Measurements from ENCODE around the gene PRKG1. TPM values are rescaled to one million over a fixed set of nuclear protein-coding genes. Genes with fewer than 3 reads are reported as not detected.
"Not testable (repeated sequence)": the region's sequence is repeated elsewhere in the genome, so short reads cannot be mapped to it uniquely, and the experiment has no call there.

PRKG1 gene
- total RNA-seq, 4 donors from 2014 or later: 1.2 to 6.5 (median 2.7) TPM

- no peak overlapping the region for H3K4me3 ChIP-seq
- no peaks in the 10 kb centered on the region for H3K36me3 ChIP-seq
- no peaks in the 10 kb centered on the region for H3K9me3 ChIP-seq
- no peaks in the 10 kb centered on the region for H3K27me3 ChIP-seq
- TF ChIP-seq EP300 (IDR thresholded peaks at IDR 0.05) (no peak), CTCF (IDR thresholded peaks at IDR 0.05) (no peak), POLR2A (IDR thresholded peaks at IDR 0.05) (no peak), POLR2AphosphoS5 (IDR thresholded peaks at IDR 0.05) (no peak)
- 79% methylated on average over 7 of the region's 7 CpGs for WGBS
- DNase-seq (ENCODE audit: low spot score in 2 of 2): no peak
- H3K4me1 ChIP-seq: no peaks in the 10 kb centered on the region
- no peak overlapping the region for H3K27ac ChIP-seq
These were observed 183.4 kb downstream of the PRKG1 start for GRCh38 chr10:51257511-51258248.

DNA sequence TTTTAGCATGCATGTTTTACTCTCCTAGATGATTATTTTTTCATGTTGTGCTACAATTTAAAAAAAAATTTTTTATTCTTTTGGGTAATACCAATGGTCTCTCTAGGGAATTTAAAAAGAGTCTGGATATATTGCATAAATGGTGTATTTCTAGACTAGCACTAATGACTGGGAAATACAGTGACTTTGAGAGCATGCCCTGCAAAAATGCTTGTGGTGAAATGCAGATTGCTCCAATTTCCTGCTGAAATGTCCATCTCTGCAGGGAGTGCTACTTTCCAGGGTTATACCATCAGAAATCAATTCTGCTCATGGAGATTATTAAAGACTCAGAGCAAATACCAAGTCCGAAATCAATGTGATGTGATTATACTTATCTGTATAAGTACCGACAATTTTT is 186.1 kb downstream of the PRKG1 start:
- Histone ChIP-seq H3K27ac (no peak overlapping the region), H3K36me3 (no peaks in the 10 kb centered on the region), H3K9me3 (no peaks in the 10 kb centered on the region), H3K4me1 (no peaks in the 10 kb centered on the region), H3K27me3 (no peaks in the 10 kb centered on the region), H3K4me3 (no peak overlapping the region)
- TF ChIP-seq EP300 (IDR thresholded peaks at IDR 0.05): no peak
- TF ChIP-seq POLR2AphosphoS5 (IDR thresholded peaks at IDR 0.05): no peak
- no peak for TF ChIP-seq POLR2A (IDR thresholded peaks at IDR 0.05)
- TF ChIP-seq CTCF (IDR thresholded peaks at IDR 0.05): no peak
- WGBS: 87% methylated on average over 2 of the region's 2 CpGs
- DNase-seq (ENCODE audit: low spot score in 2 of 2): no peak

GRCh38 chr10:51266496-51266895 is 192.2 kb downstream of the PRKG1 start:
- 63% methylated on average over 3 of the region's 3 CpGs for WGBS
- H3K27ac ChIP-seq: no peak overlapping the region

GRCh38 chr10:51267980-51268570 is 193.8 kb downstream of the PRKG1 start:
- not testable (repeated sequence) for H3K9me3 ChIP-seq; H3K27me3 ChIP-seq; H3K27ac ChIP-seq; DNase-seq (ENCODE audit: low spot score in 2 of 2); H3K4me3 ChIP-seq; H3K4me1 ChIP-seq; H3K36me3 ChIP-seq
- 84% methylated on average over 8 of the region's 8 CpGs for WGBS

More at GRCh38 chr10:51266496-51266895, 192.2 kb downstream of the PRKG1 start:
- no peak for DNase-seq (ENCODE audit: low spot score in 2 of 2)
- no peak for TF ChIP-seq EP300 (IDR thresholded peaks at IDR 0.05)
- TF ChIP-seq CTCF (IDR thresholded peaks at IDR 0.05): no peak
- TF ChIP-seq POLR2AphosphoS5 (IDR thresholded peaks at IDR 0.05): no peak
- TF ChIP-seq POLR2A (IDR thresholded peaks at IDR 0.05): no peak
- Histone ChIP-seq H3K4me3 (no peak overlapping the region), H3K27me3 (no peaks in the 10 kb centered on the region), H3K36me3 (no peaks in the 10 kb centered on the region), H3K4me1 (no peaks in the 10 kb centered on the region), H3K9me3 (no peaks in the 10 kb centered on the region)

DNA sequence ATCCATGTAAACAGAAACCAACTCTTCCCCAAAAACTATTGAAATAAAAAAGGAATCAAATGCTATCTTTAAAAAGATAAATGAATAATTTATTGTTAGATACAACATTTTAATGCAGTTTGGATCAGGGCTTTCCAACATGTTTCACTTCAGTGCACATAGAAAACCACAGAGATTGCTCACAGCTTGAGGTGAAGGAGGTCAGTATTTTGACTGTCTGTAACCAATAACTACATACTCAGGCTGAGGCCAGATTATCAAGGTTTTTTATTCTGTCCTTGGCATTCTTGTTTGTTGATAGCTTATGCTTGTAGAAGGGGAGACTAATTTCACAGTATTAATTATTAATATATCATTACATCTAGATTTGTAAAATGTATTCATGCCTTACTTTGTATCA is 195.5 kb downstream of the PRKG1 start:
- Histone ChIP-seq H3K9me3 (no peaks in the 10 kb centered on the region), H3K4me1 (no peaks in the 10 kb centered on the region), H3K27me3 (no peaks in the 10 kb centered on the region), H3K27ac (no peak overlapping the region), H3K36me3 (no peaks in the 10 kb centered on the region), H3K4me3 (no peak overlapping the region)
- TF ChIP-seq POLR2A (IDR thresholded peaks at IDR 0.05): no peak
- TF ChIP-seq CTCF (IDR thresholded peaks at IDR 0.05): no peak
- TF ChIP-seq POLR2AphosphoS5 (IDR thresholded peaks at IDR 0.05): no peak
- no peak for TF ChIP-seq EP300 (IDR thresholded peaks at IDR 0.05)
- no peak for DNase-seq (ENCODE audit: low spot score in 2 of 2)
